SK-N-DZ (cell line): Measurements from ENCODE around the gene USP40.
A peak's percentile ranks its signal among the peaks of the same experiment; 100 is the strongest.

Experiments used
- DNase-seq: peaks from one replicate; pipeline ENCODE4 v3.0.0-alpha.2; 2015; ENCODE audit warnings: low spot score

USP40 gene

DNA sequence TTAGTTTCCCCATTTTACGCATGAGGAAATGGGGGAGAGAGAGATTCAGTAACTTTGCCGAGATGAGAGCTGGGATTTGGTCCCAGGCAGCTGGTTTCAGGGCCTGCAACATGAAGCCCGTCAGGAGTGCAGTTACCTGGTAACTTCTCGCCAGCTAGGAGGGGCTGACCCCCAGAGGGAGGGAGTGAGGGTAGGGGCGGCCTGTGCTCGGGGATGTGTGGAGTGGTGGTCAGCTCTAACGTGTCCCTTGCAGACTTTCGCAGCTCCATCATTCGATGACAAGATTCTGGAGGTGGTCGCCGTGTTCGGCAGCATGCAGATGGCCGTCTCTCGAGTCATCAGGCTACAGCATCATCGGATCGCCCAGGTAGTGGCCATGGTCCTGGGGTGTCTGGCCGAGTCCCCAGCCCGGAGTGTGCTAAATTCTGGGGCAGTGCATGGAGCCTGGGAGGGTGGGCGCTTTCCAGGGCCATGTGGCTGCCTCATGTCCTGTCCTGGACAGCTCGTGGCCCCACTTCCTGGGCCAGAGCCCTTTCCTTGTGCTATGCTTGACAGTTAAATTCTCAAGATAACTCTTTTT, 108.5 kb downstream of the USP40 start:
- DNase-seq = no peak

DNA sequence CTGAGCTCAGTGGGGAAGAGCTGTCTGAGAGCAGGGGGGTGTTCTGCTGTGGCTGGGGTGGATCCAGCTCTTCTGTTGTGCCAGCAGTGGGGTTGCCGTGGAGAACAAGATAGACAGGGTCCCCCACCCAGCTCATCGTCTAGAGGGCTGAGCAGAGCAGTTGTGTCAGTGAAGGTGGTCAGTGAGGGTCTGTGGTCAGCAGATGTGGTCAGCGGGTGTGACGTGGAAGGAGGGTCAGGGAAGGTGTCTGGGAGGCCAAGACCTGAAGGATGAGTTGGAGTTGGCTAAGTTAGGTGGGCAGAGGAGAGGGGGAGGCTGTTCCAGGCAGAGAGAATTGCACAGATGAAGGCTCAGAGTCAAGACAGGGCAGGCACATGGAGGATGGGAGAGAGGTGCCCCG, 109.2 kb downstream of the USP40 start:
- no peak for DNase-seq

DNA sequence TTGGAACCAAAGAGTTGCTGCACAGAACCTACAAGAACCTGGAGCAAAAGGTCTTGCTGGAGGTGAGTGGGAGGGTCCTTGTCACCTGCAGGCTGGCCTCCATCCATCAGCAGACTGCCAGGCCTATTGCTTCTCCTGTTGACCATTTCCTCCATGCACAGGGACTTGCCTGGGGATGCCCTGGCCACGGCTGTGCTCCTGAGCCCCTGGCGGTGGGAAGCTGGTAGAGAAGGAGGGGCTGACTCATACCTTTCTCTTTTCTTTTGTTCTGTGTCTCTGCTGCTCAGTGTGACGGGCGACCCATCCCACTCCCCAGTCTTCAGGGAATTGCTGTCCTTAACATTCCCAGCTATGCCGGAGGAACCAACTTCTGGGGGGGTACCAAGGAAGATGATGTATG, 109.6 kb downstream of the USP40 start:
- DNase-seq = no peak

DNA sequence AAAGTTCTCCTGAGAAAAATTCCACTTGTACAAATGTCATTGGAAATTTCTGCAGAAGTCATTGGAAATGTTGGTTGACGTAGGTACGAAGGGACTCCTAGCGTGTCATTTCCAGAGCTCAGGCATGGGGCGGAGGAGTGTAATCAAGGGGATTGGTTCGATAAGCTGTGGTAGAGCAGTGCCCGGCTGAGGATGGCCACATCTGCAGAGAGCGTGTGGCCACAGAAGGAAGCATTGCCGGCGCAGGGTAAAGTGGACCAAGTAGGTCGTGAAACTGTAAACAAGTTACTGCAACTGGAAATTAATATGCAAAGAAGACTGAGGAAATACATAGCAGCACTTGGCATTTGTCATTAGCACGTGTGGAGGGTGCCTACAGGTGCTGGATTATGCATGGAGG, 110.5 kb downstream of the USP40 start:
- no peak for DNase-seq

DNA sequence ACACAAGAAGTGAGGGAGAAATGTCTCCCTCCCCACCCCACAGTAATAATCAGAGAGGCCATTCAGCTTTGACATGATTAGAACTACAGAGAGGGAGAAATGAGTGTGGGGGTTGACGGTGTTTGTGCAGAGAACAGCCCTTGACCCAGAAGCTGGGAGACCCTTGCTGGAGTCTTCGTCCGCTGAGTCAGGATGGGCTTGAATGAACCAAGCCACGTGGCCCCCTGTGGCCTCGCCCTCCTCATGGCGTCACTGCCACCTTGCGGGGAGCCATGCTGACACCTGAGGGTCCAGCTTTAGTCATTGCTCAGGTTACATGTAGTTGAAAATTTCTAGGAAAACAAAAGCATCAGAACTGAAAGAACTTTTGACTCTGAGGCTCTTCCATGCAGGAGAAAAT, 111.1 kb downstream of the USP40 start:
- no peak for DNase-seq

DNA sequence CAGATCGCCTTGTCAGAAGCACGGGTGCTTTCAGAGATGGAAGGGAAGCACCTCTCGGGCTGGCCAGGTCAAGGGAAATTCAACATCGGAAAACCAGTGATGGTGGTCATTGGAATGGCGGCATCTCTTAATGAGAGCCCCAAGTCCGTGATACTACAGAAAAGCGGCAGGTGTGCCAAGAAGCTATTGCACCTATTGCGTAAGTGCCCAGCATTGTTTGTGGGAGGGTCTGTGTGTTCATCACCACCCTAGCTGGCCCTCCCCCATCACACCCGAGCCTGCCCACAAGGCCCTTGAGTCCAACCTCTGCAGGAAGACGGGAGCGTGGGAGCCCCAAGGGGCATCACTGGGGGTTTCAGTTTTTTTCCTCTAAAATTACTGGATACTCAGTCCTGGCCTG, 111.6 kb downstream of the USP40 start:
- no peak for DNase-seq

DNA sequence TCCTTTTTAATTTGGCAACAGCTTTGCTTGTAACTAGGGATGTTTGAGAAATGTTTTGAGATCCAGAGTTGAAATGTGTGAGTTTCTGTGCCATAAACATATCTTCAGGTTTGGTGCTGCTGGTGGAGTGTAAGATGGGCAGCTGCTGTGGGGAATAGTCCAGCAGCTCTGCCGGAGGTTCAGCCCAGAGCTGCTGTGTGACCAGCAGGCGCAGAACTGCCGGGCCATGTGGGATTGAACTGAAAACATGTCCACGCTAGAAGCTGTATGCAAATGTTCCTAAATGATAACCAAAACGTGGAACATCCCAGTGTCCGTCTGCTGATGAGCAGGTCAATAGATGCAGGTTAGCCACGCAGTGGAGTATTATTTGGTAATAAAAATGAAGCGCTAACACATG, 112.7 kb downstream of the USP40 start:
- no peak for DNase-seq

DNA sequence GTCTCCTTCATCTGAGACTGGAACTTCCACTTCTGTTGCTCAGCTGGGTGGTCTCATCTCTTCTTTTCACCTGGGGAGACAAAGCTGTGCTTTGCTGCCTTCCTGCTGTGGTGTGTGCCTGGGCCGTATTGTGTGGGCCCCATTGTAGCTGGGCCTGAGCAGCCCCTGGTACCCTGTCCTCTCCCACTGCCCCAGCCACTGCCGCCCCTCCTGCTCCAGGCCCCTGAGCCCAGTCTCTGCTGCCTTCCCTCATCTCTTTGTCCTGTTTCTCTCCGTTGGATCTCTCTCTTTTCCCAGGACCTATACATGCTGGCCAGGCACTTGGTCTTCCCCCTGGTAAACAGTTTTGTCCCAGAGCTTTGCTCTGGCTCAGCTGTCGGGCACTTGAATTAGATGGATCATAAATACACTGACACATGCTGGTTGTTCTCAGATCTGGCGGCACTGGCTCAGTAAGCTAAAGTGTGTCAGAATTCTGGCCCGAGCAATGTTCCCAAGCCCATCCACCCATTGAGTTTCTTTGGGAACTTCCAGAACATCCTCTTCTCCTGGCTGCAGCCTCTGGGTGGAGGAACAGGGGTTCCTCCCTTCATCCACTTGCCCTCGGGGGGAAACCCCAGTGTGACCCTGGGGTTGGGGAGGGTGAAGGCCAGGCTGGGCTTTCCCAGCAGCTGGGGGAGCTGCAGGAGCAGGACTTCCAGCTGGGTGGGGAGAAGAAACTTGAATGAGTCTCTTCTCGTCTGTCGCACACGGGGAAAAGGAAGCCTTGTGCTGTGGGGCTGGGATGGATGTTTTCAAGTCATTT, 113.3 kb downstream of the USP40 start:
- DNase-seq = no peak

DNA sequence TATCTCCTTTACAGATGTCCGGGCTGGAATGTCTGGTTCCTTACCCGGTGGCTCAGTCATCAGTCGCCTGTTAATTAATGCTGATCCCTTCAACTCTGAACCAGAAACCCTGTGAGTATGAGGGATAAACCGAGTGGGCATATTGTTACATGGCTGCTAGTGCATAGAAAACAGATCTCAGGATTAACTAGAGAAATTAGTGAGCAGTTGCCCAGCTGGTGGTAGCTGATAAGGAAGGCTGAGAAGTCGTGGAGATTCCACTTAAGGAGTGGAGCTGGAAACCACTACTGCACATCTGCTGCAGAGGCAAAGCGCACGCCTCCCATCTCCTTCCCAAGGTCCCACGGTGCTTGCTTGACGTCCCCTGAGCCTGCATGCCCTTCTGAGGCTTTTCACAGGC, 114.6 kb downstream of the USP40 start:
- DNase-seq = no peak

DNA sequence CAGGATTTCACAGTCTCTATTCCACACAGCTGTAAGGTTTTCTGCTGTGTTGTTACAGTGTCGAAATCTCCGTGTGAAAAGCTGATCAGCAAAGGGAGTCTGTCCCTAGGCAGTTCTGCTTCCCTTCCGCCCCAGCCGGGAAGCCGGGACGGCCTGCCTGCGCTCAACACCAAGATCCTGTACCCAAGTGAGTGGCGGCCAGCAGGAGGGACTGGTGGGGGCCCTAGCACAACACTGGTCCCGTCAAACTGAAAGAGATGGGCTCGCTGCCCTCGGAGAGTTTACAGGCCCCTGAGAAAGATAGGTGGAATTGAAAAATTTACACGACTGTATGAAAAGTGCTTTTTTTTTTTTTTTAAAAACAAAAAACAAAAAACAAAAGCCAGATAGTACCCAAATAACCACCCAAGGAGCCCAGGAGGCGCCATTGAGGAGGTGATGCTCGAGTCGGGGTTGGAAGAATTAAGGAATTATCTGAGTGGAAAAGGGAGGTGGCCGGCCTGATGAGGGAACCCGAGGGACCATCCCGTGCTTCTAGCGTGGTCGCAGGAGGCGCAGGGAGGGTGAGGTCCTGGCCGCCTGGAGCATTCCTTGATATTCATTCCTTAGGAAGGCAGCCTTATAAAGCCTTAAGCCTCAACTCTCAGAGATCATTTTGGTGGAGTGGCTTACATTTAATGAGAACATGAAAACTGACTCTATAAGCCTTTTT, 115.6 kb downstream of the USP40 start:
- DNase-seq = no peak

DNA sequence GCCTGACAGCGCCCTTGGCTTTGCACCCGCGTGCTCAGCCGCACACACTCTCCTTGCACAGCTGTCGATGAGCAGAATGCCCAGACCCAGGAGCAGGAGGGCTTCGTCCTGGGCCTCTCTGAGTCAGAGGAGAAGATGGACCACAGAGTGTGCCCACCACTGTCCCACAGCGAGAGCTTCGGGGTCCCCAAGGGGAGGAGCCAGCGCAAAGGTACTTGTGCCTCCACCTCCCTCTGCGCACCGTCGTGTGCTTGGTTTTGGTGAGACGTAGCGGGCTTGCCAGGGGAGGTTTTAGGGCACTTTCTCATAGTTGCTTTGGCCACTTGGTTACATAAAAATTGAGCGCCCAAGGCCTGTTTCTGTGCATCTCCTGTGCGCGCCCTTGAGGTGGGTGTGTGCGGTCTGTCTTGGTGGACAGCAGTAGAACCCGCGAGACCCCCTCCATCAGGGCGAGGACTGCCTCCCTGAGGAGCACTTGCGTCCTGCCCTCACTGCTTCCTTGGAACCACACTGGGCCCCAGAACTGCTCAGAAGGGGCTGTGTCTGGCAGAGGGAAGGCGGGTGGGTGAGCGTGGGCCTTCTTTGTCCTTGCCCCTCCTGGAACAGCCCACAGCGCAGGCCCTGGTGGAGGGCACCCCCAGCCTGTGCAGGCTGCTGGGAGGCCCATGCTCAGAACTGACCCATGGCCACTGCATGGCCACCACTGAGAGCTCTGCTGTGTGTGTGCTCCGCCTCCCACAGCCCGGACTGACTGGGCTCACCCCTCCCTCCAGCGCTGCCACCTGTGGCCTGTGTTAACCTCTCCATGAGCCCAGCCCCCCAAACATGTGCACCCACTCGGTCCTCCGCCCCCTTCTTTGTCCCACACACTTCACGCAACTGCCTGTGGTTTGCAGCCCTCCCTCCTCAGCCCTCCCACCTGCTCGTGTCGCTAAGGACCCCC, 116.4 kb downstream of the USP40 start:
- no peak for DNase-seq

DNA sequence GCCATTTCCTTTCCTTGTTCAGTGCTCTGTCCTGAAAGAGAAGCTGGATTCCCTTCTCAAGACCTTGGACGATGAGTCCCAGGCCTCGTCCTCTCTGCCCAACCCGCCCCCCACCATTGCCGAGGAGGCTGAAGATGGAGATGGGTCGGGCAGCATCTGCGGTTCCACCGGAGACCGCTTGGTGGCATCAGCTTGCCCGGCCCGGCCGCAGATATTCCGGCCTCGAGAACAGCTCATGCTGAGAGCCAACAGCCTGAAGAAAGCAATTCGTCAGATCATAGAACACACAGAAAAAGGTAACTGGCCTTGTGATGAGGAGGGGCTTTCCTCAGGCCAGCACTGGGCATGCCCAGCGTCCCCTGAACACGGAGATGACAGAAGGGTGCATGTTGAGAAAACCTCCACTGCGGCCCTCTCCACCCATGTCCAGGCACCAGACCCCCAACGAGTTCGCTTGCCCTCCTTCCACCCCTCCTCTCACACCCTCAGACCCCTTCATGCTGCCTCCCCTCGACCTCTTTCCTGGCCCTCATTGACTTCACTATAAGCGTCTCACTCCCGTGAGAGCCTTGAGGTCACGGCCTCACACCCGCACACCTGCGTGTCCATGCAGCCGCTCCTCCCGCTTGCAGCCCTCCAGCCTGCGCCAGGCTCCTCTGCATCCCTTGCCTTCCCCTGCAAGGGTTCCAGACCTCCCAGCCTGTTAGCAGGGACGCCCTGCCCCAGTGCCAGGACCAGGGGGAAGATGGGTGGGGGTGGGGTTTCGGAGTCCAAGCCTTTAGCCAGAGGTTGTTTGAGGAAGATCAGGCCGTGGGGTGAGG, 117.3 kb downstream of the USP40 start:
- no peak for DNase-seq

DNA sequence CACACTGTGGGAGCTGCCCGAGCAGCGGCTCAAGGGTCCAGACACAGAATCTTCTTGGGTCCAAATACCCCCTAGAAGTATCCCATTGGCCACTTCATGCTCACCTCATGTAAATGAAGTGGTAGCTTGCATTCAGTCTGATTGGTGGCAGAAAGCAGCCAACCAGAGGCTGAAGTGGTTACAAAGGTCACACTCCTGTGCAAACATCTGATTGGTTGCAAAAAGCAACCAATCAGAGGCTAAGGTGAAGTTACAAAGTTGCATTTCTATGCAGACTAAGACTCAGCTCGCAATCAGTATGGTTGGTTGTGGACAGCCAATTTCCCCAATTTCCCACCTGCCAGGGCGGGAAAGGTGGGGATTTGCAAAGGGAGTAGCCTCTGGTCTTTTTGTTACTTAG, 118.0 kb downstream of the USP40 start:
- no peak for DNase-seq

DNA sequence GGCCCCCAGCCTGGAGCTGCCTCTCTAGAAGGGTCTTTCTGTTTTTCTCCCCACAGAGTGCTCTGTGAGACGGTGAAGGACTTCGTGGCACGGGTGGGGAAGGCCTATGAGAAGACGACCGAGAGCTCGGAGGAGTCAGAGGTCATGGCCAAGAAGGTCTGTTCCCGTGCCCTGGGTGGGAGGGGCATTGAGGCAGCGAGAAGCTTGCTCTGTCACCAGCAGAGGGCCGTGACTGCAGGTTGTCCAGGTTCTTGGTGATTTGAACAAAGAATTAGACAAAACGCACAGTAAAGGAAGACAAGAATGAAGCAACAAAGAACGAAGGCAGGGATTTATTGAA, 118.4 kb downstream of the USP40 start:
- peak; percentile 7 for DNase-seq

DNA sequence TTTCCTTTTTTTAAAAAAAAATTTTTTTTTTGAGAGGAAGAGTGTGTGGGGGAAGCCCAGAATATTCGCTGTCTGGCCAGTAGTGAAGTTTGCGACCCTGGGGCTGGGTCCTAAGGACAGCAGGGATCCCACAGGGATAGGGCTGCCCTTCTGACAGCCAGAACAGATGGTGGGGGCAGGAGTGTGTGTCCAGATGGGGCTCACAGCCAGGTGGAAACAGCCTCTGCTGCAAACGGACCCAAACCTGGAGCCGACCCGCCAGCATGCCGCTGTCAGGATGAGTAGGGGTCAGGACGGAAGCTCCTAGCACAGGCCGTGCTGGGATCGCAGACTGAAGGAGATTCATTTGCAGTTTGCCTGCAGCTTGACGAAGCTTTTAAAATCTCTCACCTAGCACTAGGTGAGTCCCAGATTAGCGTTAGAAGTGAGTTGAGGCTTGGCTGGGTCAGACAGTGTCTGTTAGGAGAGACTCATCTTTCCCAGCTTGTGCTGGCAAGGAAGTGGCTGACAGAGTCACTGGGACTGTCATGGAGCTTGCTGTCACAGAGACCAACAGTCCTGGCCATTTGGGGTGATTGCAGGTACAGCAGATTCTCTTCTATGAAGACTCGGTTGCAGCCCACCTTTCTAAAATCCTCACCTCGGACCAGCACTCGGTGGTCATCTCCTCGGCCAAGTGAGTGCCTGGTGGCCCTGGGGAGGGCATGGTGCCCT, 118.9 kb downstream of the USP40 start:
- no peak for DNase-seq

DNA sequence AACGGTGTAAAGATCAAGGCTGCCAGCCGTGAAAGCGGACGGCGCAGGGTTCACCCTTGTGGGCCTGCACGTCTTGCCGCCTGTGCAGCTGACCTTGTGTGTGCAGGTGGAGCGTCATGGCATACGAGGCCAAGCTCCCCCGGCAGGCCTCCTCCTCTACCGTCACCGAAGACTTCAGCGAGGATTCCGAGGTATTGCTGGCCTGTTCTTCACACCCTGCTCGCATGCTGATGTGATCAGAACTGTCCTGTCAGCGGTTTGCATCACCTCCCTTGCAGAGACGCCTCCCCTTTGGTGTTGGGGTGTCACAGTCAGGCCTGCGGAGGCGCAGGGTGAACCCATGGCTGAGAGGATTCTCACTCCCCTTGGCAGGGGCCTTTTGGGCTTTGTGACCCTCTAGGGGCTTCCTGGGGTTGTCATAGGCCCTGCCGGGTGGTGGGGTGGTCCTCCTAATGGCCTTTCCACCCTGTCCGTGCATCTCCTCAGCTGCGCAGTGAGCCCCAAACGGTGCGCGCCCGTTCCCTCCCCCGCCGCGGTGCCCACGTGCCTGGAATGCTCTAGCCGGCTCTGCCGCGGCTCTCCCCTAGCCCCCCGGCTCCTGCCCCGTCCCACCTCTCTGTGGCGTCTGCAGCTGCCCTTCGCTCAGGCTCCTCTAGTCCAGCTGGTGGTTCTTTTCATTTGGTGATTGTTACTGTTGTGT, 119.8 kb downstream of the USP40 start:
- DNase-seq = no peak

DNA sequence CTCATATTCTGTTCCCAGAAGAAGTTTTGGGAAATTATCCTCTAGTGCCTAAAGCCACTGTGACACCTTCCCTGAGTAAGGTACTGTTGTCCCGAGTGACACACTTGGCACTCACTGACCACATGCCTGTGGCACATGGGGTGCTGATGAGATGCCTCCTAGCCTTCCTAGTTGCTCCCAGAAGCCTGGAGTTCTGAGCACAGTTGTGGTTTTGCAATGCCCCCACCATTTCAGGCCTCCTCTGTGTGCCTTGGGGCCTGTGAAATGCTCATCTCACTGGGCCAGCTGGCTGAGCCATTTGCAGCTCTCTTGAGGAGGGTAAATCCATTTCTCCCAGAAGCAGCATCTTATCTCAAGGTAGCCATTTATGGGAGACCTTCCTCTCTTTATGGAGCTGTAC, 120.5 kb downstream of the USP40 start:
- DNase-seq = no peak

DNA sequence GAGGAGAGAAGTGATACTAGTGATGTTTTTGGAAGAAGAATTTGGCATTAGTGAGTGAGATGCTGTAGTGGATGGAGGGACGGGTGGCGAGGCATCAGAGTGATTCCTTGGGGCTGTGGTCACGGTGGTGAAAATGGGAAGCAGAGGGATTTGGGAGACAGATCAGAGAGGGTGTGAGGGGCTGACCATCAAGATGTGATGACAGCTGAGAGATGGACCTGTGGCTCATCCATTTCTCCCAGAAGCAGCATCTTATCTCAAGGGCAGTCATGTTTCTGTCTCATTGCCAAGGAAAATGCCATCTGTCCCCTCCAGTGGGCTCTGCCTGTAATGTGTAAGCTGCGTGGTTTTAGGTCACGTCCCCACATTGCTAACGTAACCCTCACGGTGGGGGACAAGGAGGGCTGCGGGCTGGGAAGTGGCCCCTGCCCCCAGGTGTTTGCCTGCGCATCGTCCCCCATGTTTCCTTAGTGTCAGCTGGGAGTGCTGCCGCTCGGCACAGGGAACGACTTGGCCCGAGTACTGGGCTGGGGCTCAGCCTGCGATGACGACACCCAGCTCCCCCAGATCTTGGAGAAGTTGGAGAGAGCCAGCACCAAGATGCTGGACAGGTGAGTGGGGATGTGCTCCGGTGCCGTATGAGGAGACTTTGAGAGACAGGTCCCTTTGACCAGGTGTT, 121.3 kb downstream of the USP40 start:
- no peak for DNase-seq

DNA sequence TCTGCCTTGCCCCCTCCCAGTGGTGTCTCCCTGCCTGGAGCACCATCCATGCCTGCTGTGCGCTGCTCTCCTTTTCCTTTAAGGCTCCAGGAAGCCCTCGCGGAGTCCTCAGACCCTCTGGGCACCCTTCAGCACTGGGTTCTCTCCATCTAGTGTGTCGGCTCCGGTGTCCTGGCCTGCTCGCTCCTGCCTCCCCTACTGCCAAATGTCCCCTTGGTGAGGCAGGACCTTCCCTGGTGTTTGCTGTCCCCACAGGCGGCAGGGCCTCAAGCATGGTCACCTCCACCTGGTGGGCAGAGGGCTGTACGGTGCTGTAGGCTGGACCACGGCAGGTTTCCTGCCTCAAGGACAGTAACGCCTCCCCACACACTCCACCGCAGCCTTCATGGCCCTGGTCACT, 122.1 kb downstream of the USP40 start:
- DNase-seq = no peak
